ENCODE data around the gene RCE1. TPM values are rescaled to one million over a fixed set of nuclear protein-coding genes. Genes with fewer than 3 reads are reported as not detected.

Gene RCE1
- total RNA-seq, 1 experiment from 2014 or later = 52.5 TPM

GRCh38 chr11:66894141-66894540, 50.9 kb downstream of the RCE1 start:
- Histone ChIP-seq H4K91ac (ENCODE audit: insufficient read length, low read depth, low read length) (no peak overlapping the region), H3K9ac (ENCODE audit: extremely low read depth, insufficient read length, low read length) (no peak overlapping the region), H3K56ac (ENCODE audit: insufficient read length, low read depth, low read length) (no peak overlapping the region), H3K79me1 (ENCODE audit: insufficient read depth, low read depth, low read length, poor library complexity, severe bottlenecking) (no peaks in the 10 kb centered on the region), H3K9me3 (ENCODE audit: control insufficient read depth, low read depth, low read length) (no peaks in the 10 kb centered on the region), H3K4ac (ENCODE audit: low read depth, low read length) (no peak overlapping the region), H2BK20ac (ENCODE audit: low read depth, low read length, poor library complexity, severe bottlenecking) (no peak overlapping the region), H3K79me2 (ENCODE audit: insufficient read depth, low read length) (no peaks in the 10 kb centered on the region), H2BK5ac (ENCODE audit: insufficient read length, low read length) (no peak overlapping the region), H3K27me3 (ENCODE audit: insufficient read depth, low read length) (no peaks in the 10 kb centered on the region), H2BK120ac (ENCODE audit: low read depth, low read length, poor library complexity, severe bottlenecking) (no peak overlapping the region), H3K14ac (ENCODE audit: insufficient read depth, low read length) (no peak overlapping the region), H3K23me2 (ENCODE audit: insufficient read length, low read depth, low read length, poor library complexity, severe bottlenecking) (no peaks in the 10 kb centered on the region), H4K8ac (replicated peaks; ENCODE audit: insufficient read length, low read depth, low read length) (no peak overlapping the region), H3K18ac (ENCODE audit: insufficient read length, low read depth, low read length) (no peak overlapping the region), H4K20me1 (ENCODE audit: control insufficient read depth, insufficient read depth, insufficient read length) (no peaks in the 10 kb centered on the region), H2BK12ac (ENCODE audit: insufficient read length, low read depth, low read length) (no peak overlapping the region), H4K5ac (ENCODE audit: insufficient read length, low read depth, low read length) (no peak overlapping the region), H3K27ac (ENCODE audit: insufficient read length, low read depth, low read length) (no peak overlapping the region), H2AFZ (ENCODE audit: low read length) (no peak overlapping the region), H3T11ph (ENCODE audit: low read length) (no peak overlapping the region), H2BK15ac (ENCODE audit: low read depth, low read length) (no peak overlapping the region), H3K4me1 (ENCODE audit: insufficient read depth, low read length) (peaks cover 5% of the 10 kb centered on the region; the same call in 1 of the 2 replicates), H3K23ac (ENCODE audit: insufficient read length, low read depth, low read length) (no peak overlapping the region), H2AK5ac (ENCODE audit: insufficient read length, low read length) (no peak overlapping the region), H3K4me2 (ENCODE audit: insufficient read depth, insufficient read length, low read length) (no peak overlapping the region)
- WGBS (ENCODE audit: extremely low coverage, insufficient read length, low lambda C conversion rate) = no CpG with 5 or more reads among the region's 2 CpGs
- Mint-ChIP-seq H3K36me3 (ENCODE audit: insufficient read depth in 1 of 3, low read depth in 3 of 3) (no peaks in the 10 kb centered on the region), H3K4me3 (no peak overlapping the region; a peak in 1 of 5 replicates), H3K9me3 (no peaks in the 10 kb centered on the region; a peak in 2 of 5 replicates), H3K4me1 (peaks cover 34 to 47% of the 10 kb centered on the region in 2 experiments), H3K27ac (peak overlapping the region in 1 of 3 experiments; percentile 22; a peak in 2 of 7 replicates), H3K27me3 (ENCODE audit: low read depth) (no peaks in the 10 kb centered on the region)
- TF ChIP-seq, protein P1, sequence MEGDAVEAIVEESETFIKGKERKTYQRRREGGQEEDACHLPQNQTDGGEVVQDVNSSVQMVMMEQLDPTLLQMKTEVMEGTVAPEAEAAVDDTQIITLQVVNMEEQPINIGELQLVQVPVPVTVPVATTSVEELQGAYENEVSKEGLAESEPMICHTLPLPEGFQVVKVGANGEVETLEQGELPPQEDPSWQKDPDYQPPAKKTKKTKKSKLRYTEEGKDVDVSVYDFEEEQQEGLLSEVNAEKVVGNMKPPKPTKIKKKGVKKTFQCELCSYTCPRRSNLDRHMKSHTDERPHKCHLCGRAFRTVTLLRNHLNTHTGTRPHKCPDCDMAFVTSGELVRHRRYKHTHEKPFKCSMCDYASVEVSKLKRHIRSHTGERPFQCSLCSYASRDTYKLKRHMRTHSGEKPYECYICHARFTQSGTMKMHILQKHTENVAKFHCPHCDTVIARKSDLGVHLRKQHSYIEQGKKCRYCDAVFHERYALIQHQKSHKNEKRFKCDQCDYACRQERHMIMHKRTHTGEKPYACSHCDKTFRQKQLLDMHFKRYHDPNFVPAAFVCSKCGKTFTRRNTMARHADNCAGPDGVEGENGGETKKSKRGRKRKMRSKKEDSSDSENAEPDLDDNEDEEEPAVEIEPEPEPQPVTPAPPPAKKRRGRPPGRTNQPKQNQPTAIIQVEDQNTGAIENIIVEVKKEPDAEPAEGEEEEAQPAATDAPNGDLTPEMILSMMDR (conservative IDR thresholded peaks at IDR 0.05) = no peak
- DNase-seq = no peak

Other genes with a start within 250 kb of the RCE1 start
- 164 and 171 TPM in 2 replicates for gene RBM14, start 226.8 kb upstream of the RCE1 start, total RNA-seq (2021)
- 264 and 272 TPM in 2 replicates for gene RBM4, start 204.7 kb upstream of the RCE1 start, total RNA-seq (2021)
- gene RBM4B, start 165.6 kb upstream of the RCE1 start, total RNA-seq (2021) = 34.0 and 36.9 TPM in 2 replicates
- gene SPTBN2, start 114.2 kb upstream of the RCE1 start, total RNA-seq (2021) = 80.4 and 84.8 TPM in 2 replicates
- 65.1 and 66.7 TPM in 2 replicates for gene LRFN4, start 13.6 kb downstream of the RCE1 start, total RNA-seq (2021)
- gene PC, start 114.9 kb downstream of the RCE1 start, total RNA-seq (2021) = 31.7 and 32.6 TPM in 2 replicates
- gene C11orf86, start 131.9 kb downstream of the RCE1 start, total RNA-seq (2021) = 0.24 TPM in 1 of 2 replicates, not detected in the other
- 1.9 and 2.1 TPM in 2 replicates for gene SYT12, start 179.7 kb downstream of the RCE1 start, total RNA-seq (2021)
- 14.8 and 15.7 TPM in 2 replicates for gene RHOD, start 213.4 kb downstream of the RCE1 start, total RNA-seq (2021)